ENCODE results near the gene EFCAB14. TPM values are rescaled to one million over a fixed set of nuclear protein-coding genes. Genes with fewer than 3 reads are reported as not detected.

Gene EFCAB14
- 20.8 to 29.6 TPM (median 28.4 TPM) in 5 replicates for total RNA-seq (2022; extraction: Qiagen RNA extraction; ENCODE audit: low read depth)

GRCh38 chr1:46718727-46719622 lies at the start of gene EFCAB14:
TSS of gene EFCAB14 (minus strand) at chr1:46719114. CDS start at chr1:46718087, 1,027 bp downstream.

GRCh38 chr1:46671554-46671953 lies 47.4 kb downstream of the EFCAB14 start, which contains the start of gene TEX38:
TSS of gene TEX38 (plus strand) at chr1:46671854. CDS start at chr1:46671935, 81 bp downstream.

GRCh38 chr1:46667782-46668760 lies 50.8 kb downstream of the EFCAB14 start, which contains the start of gene ATPAF1:
TSS of gene ATPAF1 (minus strand) at chr1:46668364. CDS start at chr1:46668322, 42 bp downstream.

Other genes with a start within 250 kb of the EFCAB14 start
- 0.70 to 1.2 TPM (median 1.1 TPM) in 5 replicates for gene DMBX1, start 229.3 kb downstream of the EFCAB14 start, total RNA-seq (2022; extraction: Qiagen RNA extraction; ENCODE audit: low read depth)
- not detected in 5 replicates for gene KNCN, start 167.5 kb downstream of the EFCAB14 start, total RNA-seq (2022; extraction: Qiagen RNA extraction; ENCODE audit: low read depth)
- gene MKNK1, start 114.8 kb downstream of the EFCAB14 start, total RNA-seq (2022; extraction: Qiagen RNA extraction; ENCODE audit: low read depth) = 16.8 to 19.7 TPM (median 18.6 TPM) in 5 replicates
- 3.9 to 4.7 TPM (median 4.5 TPM) in 5 replicates for gene MOB3C, start 102.3 kb downstream of the EFCAB14 start, total RNA-seq (2022; extraction: Qiagen RNA extraction; ENCODE audit: low read depth)
- gene ATPAF1, start 50.8 kb downstream of the EFCAB14 start, total RNA-seq (2022; extraction: Qiagen RNA extraction; ENCODE audit: low read depth) = 33.8 to 36.1 TPM (median 35.8 TPM) in 5 replicates
- gene TEX38, start 47.3 kb downstream of the EFCAB14 start, total RNA-seq (2022; extraction: Qiagen RNA extraction; ENCODE audit: low read depth) = not detected in 5 replicates
- gene CYP4B1, start 79.9 kb upstream of the EFCAB14 start, total RNA-seq (2022; extraction: Qiagen RNA extraction; ENCODE audit: low read depth) = not detected in 5 replicates
- not detected in 5 replicates for gene CYP4A11, start 222.4 kb upstream of the EFCAB14 start, total RNA-seq (2022; extraction: Qiagen RNA extraction; ENCODE audit: low read depth)

Measured in A549 treated with GW870086 at 1 μM for 4 hours (cell line).